DMS 273 (cell line): Measurements from ENCODE around the gene RETREG3.
A peak's percentile ranks its signal among the peaks of the same experiment; 100 is the strongest.
"Not testable (repeated sequence)": the region's sequence is repeated elsewhere in the genome, so short reads cannot be mapped to it uniquely, and the experiment has no call there.

Experiments
- DNase-seq: peaks from one replicate; lab custom pipeline; 2025; ENCODE audit not compliant: unreplicated experiment; lab: John Stamatoyannopoulos, UW

Gene RETREG3

DNA sequence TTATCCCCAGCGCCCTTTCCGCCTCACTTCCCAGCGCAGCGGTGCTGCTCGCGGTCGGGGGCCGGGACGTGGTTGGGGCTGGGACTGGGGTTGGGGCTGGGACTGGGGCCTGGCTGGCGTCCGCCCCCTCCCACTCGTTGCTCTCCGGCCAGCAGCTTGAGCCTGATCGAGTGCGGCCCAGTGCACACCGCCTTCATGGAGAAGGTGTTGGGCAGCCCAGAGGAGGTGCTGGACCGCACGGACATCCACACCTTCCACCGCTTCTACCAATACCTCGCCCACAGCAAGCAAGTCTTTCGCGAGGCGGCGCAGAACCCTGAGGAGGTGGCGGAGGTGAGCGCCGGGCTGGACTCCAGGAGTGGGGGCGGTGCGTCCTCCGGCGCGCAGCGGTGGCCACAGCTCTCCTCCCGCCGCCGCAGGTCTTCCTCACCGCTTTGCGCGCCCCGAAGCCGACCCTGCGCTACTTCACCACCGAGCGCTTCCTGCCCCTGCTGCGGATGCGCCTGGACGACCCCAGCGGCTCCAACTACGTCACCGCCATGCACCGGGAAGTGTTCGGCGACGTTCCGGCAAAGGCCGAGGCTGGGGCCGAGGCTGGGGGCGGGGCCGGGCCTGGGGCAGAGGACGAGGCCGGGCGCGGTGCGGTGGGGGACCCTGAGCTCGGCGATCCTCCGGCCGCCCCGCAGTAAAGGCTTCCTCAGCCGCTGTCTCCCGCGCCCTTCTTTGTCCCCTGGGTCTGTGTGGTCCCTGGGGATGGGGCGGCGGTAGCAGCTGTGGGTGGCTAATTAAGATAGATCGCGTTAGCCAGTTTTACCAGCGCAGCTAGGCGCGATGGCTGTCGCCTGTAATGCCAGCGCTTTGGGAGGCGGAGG is 54.7 kb downstream of the RETREG3 start:
- peak; percentile 87 for DNase-seq

DNA sequence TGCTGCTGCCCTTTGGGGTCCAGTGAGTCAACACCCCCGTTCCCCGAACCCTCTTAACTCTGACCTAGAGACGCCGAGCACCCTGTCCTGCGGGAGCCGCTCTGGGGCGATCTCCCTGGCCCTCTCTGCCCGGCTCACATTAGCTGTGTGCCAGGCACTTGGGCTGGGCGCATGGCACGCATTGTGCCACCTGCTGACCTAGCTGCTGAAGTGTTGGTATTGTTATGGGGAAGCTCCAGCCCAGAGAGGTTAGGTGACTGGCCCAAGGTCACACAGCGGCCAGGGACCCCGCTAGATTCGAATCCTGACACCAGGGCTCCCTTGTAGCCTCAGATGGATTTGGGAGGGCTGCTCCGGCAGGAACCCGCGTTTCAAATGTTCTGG is 55.3 kb downstream of the RETREG3 start:
- DNase-seq, result peak; percentile 38

DNA sequence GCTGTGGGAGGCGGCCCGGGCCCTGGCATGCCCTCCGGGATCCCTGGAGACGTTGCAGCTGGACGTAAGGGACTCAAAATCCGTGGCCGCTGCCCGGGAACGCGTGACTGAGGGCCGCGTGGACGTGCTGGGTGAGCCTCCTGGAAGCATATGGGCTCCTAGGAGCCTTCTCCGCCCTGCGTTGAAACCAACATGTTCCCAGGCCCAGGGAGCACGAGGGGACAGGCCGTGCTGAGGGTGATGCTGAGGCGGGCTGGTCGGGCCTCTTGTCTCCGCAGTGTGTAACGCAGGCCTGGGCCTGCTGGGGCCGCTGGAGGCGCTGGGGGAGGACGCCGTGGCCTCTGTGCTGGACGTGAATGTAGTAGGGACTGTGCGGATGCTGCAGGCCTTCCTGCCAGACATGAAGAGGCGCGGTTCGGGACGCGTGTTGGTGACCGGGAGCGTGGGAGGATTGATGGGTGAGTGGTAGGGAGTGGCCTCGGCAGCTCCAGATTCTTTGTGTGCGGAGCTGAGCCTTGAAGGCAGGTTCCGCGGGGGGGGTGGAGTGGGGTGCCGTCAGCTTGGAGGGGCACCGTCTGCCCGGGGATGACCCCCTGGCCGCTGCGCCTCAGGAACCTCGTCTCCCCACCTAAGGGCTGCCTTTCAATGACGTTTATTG is 55.9 kb downstream of the RETREG3 start:
- no peak for DNase-seq

DNA sequence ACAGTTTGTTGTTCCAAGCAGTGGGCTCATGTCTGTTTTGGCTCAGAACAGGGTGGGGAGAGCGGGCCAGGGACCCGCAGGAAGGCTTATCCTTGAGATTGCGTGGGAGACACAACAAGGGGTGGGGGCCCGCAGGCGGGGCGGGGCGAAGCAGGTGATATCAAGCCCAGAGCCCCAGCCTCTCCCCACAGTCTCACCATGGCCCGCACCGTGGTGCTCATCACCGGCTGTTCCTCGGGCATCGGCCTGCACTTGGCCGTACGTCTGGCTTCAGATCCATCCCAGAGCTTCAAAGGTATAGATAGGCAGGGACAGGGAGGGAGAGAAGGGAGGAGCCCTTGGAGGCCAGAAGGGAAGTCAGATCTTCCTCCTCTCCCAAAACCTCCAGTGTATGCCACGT is 56.4 kb downstream of the RETREG3 start, which contains the start of gene HSD17B1:
TSS of gene HSD17B1 (plus strand) at position 188 of the 400 bp plus-strand sequence. CDS start at position 199, 11 bp downstream.
- not testable (repeated sequence) for DNase-seq

DNA sequence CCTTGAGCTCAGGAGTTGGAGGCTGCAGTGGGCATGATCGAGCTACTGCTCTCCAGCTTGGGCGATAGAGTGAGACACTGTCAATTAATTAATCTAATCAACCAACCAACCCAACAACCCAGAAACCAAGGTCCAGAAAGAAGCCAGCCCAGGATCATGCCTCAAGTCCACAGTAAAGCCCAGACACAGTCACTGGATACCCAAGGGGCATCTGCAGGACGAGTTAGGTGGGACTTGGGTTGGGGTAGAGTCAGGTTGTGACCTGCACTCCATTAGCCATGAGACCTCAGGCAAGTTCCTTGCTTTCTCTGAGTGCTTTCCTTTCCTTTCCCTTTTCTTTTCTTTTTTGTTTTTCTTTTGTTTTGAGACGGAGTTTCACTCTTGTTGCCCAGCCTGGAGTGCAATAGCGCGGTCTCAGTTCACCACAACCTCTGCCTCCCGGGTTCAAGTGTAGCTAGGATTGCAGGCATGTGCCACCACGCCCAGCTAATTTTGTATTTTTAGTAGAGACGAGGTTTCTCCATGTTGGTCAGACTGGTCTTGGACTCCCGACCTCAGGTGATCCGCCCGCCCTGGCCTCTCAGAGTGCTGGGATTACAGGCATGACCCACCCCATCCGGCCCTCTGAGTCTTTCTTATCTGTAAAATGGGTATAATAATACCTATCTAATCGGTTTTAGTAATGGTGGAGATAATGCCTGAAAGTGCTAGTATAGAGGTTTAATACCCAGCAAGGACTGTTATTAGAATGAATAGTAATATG is 60.0 kb downstream of the RETREG3 start:
- DNase-seq, result no peak

DNA sequence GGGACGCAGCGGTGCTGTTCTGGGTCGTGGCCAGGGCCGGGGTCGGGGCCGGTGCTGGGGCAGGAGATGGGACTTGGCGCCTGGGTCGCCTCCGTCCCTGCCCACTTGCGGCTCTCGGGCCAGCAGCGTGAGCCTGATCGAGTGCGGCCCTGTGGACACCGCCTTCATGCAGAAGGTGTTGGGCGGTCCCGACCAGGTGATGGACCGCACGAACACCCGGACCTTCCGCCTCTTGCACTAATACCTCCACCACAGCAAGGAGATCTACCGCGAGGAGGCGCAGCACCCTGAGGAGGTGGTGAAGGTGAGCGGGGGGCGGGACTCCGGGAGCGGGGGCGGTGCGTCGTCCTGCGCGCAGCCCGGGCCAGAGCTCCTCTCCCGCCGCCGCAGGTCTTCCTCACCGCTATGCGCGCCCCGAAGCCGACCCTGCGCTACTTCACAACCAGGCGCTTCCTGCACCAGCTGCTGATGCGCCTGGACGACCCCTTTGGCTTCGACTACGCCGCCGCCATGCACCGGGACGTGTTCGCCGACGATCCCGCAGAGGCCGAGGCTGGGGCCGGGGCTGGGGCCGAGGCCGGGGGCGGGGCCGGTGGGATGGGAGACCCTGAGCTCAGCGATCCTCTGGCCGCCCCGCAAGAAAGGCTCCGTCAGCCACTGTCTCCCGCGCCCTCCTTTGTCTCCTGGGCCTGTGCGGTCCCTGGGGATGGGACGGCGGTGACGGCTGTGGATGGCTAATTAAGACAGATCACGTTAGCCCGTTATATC is 60.9 kb downstream of the RETREG3 start:
- DNase-seq, result peak; percentile 84

DNA sequence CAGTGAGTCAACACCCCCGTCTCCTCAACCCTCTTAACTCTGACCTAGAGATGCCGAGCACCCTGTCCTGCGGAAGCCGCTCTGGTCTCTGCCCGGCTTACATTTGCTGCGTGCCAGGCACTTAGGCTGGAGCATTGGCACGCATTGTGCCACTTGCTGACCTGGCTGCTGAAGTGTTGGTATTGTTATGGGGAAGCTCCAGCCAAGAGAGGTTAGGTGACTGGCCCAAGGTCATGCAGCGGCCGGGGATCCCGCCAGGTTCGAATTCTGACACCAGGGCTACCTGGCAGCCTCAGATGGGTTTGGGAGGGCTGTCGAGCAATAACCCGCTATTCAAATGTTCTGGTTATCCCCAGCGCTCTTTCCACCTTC is 61.5 kb downstream of the RETREG3 start:
- DNase-seq, result no peak

DNA sequence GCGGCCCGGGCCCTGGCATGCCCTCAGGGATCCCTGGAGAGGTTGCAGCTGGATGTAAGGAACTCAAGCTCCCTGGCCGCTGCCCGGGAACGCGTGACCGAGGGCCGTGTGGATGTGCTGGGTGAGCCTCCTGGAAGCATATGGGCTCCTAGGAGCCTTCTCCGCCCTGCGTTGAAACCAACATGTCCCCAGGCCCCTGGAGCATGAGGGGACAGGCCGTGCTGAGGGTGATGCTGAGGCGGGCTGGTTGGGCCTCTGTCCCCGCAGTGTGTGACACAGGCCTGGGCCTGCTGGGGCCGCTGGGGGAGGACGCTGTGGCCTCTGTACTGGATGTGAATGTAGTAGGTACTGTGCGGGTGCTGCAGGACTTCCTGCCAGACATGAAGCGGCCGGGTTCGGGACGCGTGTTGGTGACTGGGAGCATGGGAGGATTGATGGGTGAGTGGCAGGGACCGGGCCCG is 62.1 kb downstream of the RETREG3 start:
- DNase-seq, result peak; percentile 42

DNA sequence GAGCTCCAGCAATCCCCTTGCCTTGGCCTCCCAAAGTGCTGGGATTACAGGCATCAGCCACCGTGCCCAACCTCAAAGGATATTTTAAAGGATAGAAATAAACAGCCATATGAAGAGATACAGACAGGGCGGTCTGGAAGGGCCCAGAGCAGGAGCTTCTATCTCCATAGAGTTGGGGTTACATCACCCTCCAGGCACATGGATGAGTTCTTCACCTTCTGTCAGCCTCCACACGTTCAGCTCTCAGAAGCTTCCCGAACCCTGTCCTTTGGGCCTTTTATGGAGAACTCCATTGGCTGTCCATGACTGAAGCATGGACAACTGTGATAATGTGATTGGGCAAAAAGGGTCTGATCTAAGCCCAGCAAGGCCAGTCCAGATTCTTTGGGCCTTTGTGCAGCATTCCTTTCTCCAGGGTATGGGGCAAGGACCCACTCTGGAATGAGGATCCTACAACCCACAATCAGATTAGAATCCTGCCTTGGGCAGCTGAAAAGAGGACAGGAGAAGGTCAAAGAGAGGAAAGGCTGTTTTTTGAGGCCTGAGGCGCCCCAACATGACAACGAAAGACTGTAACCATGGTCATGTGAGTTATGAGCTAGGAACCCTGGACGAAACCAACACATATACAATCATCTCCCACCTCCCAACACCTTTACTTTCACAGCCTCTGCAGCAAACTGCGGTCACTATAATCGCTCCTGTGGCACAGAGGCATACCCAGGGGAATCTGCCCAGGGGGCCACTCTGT is 63.2 kb downstream of the RETREG3 start:
- not testable (repeated sequence) for DNase-seq

DNA sequence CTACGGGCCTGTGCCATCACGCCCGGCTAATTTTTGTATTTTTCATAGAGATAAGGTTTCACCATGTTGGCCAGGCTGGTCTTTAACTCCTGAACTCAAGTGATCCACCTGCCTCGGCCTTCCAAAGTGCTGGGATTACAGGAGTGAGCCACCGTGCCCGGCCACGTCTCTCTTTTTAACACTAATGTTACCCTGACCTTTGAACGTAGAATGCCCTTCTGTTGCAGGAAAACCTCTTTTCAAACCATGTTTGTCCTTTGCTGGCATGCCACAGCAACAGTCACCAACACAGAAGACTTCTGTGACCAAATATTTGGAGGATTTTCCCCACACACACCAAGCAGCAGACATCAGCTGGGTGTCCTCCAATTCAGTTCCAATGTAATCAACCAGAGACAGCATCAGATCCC is 64.3 kb downstream of the RETREG3 start:
- no peak for DNase-seq

DNA sequence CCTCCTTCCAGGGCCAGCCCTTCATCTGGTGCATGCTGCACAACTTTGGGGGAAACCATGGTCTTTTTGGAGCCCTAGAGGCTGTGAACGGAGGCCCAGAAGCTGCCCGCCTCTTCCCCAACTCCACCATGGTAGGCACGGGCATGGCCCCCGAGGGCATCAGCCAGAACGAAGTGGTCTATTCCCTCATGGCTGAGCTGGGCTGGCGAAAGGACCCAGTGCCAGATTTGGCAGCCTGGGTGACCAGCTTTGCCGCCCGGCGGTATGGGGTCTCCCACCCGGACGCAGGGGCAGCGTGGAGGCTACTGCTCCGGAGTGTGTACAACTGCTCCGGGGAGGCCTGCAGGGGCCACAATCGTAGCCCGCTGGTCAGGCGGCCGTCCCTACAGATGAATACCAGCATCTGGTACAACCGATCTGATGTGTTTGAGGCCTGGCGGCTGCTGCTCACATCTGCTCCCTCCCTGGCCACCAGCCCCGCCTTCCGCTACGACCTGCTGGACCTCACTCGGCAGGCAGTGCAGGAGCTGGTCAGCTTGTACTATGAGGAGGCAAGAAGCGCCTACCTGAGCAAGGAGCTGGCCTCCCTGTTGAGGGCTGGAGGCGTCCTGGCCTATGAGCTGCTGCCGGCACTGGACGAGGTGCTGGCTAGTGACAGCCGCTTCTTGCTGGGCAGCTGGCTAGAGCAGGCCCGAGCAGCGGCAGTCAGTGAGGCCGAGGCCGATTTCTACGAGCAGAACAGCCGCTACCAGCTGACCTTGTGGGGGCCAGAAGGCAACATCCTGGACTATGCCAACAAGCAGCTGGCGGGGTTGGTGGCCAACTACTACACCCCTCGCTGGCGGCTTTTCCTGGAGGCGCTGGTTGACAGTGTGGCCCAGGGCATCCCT is 65.7 kb downstream of the RETREG3 start:
- no peak for DNase-seq

DNA sequence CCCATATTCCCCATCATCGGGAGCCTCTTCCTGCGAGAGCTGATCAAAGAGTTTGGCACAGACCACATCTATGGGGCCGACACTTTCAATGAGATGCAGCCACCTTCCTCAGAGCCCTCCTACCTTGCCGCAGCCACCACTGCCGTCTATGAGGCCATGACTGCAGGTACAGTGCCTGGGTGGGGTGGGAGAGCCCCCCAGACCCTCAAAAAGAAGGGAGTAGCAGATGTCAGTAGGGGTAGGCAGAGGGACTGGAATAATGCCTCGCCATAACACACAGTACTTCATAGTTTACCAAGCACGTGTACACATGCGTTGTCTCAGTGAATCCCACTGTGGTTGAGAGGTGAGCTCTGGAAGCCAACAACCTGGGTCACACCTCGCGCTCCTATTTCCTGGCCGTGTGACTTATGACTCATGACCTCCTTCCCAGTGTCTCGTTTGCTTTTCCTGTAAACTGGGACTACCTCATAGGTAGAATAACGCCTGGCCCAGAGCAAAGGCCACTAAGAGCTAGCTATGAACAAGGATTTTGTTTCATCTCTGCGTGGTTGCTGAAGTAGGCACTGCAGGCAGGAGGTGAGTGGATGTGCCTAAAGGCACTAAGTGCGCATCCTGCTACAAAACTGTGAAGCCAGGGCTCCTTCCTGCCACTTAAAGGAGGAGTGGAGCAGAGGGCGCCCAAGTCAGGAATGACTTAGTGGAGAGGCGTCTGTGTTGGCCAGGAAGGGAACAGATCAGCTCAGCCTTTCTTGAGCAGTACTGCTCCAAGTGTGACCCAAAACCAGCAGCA is 67.9 kb downstream of the RETREG3 start:
- DNase-seq, result no peak

DNA sequence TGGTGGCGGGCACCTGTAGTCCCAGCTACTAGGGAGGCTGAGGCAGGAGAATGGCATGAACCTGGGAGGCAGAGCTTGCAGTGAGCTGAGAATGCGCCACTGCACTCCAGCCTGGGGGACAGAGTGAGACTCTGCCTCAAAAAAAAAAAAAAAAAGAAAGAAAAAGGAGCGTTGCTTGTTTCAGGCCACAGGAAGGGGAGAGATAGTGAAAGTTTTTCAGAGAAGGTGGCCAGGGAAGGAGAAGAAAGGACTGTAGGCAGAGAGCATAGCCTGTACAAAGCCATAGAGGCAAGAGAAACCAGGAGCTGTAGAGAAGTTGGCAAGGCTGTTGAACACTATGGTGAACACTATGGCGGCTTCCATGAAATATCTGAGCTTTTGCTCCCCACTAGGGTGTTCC is 68.6 kb downstream of the RETREG3 start:
- DNase-seq, result not testable (repeated sequence)

DNA sequence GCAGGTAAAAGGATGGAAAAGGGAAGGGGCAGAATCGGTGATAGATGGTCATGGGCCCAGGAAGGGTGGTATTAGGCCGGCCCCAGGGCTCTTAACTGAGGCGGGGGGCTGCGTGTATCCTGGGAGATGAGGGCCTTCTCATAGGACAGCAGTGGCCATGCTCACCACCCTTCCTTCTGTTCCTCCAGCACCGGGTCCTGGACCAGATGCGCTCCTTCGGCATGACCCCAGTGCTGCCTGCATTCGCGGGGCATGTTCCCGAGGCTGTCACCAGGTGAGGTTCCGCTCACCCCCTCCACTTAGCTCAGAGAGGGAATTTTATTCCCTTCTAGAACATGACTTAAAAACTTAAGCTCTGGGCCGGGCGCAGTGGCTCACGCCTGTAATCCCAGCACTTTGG is 70.7 kb downstream of the RETREG3 start:
- no peak for DNase-seq

DNA sequence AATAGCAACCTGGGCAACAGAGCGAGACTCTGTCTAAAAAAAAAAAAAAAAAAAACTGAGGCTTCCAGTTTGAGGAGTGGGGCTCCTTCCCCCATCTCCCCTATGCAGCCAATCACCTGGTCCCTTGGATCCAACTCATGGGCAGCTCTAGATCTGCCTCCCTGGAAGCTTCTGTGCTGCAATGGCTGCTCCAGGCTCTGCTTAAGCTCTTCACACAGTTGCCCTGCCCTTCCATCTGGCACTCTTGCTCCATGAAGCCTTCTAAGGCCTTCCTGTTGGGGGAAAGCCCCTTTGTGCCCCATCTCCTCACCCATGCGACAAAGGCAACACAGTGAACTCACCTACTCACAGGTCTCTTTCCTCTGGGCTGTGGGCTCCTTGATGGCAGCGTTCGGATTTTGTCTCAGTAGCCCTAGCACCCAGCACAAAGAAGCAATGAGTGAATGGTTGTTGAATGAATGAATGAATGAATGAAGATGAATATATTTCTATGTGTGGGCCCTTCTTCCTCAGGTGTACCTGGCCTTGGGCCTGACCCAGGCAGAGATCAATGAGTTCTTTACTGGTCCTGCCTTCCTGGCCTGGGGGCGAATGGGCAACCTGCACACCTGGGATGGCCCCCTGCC is 71.2 kb downstream of the RETREG3 start:
- DNase-seq, result peak; percentile 58

DNA sequence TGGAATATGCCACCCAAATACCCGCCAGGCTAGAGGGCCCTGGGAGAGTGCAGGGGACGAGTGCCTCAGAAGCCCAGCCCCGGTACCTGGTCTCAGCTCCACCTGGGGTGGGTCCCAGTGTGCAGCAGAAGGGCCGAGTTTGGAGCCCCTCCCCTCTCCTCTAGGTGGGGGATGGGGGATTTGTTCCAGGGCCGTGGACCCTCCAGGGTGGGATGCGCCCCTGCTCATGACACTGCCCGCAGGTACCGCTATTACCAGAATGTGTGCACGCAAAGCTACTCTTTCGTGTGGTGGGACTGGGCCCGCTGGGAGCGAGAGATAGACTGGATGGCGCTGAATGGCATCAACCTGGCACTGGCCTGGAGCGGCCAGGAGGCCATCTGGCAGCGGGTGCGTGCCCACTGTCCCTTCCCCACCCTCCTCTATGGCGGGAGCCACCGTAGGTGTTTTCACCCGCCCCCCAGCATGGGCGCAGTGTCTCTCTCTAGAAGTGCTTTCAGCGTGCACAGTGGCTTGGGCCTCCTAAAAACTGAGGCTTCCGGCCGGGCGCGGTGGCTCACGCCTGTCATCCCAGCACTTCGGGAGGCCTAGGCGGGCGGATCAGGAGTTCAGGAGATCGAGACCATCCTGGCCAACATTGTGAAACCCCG is 71.9 kb downstream of the RETREG3 start:
- no peak for DNase-seq
